CD4-positive, alpha-beta T cell treated with Interleukin-12 subunit alpha and Interleukin-12 subunit beta, for 1 hour (primary cell): ENCODE data around the gene ANKRD18B.
"Not testable (repeated sequence)": the region's sequence is repeated elsewhere in the genome, so short reads cannot be mapped to it uniquely, and the experiment has no call there.

Experiments used
- DNase-seq: peaks from one replicate; pipeline ENCODE4 v3.0.0-alpha.2; 2020

Gene ANKRD18B

DNA sequence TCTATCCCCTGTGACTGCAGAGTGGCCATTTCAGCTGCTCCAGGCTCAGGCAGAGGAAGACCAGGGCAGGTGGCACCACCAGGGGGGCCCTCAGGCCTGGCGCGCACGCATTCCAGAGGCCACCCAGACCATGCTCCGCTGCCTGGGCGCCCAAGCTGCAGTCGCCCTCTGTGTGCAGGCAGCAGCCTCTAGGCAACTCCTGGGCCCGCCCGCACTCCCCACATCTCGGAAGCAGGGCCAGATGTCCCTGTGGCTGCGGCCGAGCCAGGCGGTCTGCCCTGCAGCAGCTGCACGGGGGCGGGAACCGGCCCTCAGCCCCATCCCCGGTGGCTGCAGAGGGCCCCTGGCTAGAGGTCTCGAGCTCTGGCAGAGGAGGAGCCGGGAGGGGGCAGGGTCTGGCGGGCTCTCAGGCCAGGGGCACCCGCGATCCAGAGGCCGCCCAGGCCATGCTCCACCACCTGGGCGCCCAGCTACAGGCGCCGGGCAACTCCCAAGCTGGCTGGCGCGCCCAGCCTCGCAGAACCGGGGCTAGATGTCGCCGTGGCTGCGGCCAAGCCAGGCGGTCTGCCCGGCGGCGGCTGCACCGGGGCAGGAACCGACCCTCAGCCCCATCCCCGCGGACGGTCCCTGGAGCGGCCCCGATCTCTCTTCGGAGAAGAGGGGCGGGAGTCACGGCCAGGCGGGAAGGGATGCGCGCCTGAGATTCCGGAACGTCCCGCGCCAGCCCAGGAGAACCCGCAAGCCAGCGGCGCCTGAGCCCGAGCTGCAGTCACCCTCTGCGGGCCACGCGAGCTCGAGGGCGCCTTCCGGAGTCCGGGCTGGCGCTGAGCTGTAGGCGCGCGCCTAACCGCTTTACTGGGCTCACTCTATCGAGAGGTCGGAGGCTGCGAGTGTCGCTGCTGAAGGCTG, at the start of gene ANKRD18B:
TSS of gene ANKRD18B (plus strand) at position 855 of the 909 bp plus-strand sequence. CDS start 239 bp downstream, outside the sequence.
- peak; percentile 37 for DNase-seq

GRCh38 chr9:33475357-33475756, 48.7 kb upstream of the ANKRD18B start:
- DNase-seq, result no peak

- no peak for DNase-seq
These were observed 47.5 kb upstream of the ANKRD18B start for GRCh38 chr9:33476503-33476902.

GRCh38 chr9:33480106-33480505, 43.9 kb upstream of the ANKRD18B start:
- DNase-seq, result no peak

DNA sequence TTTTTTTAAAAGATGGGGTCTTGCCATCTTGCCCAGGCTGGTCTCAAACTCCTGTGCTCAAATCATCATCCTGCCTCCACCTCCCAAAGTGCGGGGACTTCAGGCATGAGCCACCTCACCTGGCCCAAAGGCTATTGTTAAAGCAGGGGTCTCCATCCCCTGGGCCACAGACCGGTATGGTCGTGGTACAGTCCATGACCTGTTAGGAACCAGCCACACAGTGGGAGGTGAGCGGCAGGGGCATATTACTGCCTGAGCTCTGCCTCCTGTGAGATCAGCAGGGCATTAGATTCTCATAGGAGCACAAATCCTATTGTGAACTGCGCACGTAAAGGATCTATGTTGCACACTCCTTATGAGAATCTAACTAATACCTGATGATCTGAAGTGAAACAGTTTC, 43.1 kb upstream of the ANKRD18B start:
- no peak for DNase-seq

DNA sequence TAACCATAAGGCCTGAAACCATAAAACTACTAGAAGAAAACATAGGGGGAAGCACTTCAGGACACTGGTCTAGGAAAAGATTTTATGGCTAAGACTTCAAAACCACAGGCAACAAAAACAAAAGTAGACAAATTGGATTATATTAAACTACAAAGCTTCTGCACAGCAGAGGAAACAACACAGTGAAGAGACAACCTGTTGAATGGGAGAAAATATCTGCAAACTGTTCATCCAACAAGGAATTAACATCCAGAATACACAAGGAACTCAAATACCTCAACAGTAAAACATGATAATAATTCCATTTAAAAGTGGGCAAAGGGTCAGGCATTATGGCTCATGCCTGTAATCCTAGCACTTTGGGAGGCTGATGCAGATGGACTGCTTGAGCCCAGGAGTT, 38.7 kb upstream of the ANKRD18B start:
- not testable (repeated sequence) for DNase-seq

- DNase-seq, result no peak
These were observed 35.0 kb upstream of the ANKRD18B start for GRCh38 chr9:33489066-33489465.

DNA sequence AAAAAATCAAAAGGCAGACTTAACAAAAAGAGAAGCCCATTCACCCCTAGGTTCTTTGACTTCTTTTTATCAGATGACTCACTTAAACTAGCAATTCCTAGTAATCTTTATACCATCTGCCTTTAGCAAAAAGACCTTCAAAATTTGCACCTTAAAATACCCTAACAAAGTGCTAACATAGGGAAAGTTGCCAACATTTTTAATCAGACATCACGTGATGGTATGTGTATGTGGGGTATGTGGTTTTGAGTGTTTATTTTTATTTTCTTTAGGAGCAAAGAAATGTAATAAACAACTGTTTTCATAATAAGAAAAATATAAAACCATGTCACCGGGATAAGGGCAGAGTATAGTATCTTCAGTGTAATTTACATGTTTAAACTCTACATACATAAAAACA, 30.2 kb upstream of the ANKRD18B start:
- DNase-seq, result not testable (repeated sequence)

DNA sequence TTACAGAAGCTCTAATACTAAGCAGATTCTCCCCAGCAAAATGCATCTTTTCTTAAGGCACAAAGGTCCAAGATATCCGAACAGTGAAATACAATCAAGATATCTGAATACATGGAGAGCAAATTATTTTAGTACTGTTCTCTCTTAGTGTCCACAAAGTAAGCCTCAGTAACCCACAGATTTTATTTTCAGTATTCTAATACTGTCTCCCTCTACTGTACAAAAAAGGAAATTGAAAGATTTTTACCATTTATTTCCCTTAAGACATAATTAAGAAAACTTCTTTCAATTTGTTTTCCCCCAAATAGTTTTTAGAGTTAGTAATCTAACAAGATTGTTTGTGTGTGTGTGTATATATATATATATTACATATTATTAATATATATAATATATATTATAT, 25.7 kb upstream of the ANKRD18B start:
- no peak for DNase-seq

- no peak for DNase-seq
These were observed 17.3 kb upstream of the ANKRD18B start for GRCh38 chr9:33506626-33507370.

DNA sequence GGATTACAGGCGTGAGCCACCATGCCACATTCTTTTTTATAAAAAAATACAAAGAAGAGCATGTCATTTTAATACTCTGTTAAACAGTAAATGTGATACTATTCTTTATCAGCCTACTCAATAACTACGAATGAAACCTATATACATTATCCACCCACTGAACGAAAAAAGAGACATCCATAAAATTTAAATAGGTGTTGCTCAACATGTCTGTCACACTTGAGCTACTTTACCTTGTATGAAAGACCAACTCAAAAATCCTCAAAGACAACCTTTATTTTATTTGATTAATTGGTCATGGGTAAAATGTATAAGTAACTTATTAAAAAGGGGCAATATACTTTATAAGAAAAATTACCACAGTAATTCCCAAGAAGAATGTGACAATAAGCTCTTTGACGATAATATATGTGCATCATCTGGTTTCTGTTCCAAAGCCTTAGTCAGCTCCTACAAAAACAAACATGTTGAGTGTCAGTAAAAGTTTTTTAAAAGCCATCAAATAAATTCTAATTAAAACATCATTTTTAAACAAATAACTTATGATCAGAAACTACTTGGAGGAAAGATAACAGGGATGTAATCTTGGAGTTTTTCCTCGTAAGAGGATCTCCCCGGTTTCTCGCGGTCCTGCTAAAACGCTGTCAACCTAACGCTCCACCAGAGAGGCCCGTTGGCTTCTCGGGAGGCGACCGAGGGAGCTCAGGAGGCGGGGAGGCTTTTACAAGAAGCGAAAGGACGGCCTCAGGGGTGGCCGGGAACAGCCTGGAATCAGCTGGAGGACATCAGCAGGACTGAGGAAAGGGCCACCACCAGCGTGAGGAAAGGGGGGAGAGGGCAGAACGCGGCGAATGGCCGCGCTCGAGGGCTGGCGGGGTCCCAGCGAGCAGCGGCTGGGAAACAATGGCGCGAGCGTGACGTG, 13.5 kb upstream of the ANKRD18B start:
- DNase-seq, result peak; percentile 27

- DNase-seq, result not testable (repeated sequence)
These were observed 12.9 kb upstream of the ANKRD18B start for GRCh38 chr9:33511184-33511517.

DNA sequence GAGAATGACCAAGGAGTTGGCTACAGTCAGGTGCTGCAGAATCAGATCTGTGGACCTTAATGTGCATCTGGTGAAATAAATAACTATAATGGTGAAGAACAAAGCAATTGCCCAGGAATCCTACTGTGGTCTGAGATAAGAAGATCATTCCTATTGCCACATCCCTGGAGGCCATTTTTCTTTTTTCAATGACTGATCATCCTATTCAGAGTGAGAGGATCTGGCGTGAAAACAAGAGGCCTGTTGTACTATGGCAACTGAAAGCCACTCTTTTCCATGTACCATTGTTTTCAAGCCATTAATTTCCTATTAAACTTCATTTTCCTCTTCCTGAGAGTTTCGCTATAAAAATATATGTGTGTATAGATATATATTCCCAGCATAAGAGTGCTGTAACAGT, 11.5 kb upstream of the ANKRD18B start:
- DNase-seq, result not testable (repeated sequence)

GRCh38 chr9:33515342-33515995, 8.6 kb upstream of the ANKRD18B start:
- DNase-seq, result not testable (repeated sequence)

DNA sequence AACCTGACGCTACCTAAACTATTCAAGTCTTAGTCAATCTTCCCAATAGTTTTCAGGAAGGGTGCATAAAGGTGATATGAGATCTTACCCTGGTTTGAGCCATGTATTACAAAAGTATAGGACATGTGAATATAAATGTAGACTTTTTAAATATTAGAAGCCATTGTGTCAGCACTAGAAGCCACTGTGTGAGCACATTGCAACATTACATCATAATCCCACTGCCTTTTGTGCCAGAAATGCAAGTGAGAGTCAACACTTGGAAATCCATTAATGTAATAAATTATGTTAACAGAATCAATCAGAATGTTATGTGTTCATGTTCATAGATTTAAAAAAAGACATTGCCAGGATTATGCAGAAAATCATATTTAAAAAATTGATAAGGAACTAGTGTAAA, 7.7 kb upstream of the ANKRD18B start:
- not testable (repeated sequence) for DNase-seq

DNA sequence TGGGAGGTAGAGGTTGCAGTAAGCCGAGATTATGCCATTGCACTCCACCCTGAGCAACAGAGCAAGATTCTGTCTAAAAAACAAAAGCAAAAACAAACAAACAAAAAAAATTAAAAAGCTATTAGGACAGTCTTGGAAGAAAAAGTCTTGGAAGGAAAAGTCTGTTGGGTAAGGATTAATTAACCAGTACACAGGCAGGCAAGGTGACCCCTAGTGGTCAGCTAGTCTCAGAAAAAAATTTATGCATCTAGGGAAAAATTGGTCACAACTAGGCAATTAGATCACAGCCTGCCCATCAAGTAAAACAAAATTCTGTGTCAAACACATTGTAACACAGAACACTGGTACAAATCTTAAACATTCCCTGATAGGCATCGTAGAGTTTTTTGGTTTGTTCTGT, 6.7 kb upstream of the ANKRD18B start:
- DNase-seq, result peak; percentile 25

GRCh38 chr9:33517934-33518577, 6.0 kb upstream of the ANKRD18B start:
- not testable (repeated sequence) for DNase-seq

GRCh38 chr9:33521861-33522260, 2.2 kb upstream of the ANKRD18B start:
- DNase-seq, result not testable (repeated sequence)

DNA sequence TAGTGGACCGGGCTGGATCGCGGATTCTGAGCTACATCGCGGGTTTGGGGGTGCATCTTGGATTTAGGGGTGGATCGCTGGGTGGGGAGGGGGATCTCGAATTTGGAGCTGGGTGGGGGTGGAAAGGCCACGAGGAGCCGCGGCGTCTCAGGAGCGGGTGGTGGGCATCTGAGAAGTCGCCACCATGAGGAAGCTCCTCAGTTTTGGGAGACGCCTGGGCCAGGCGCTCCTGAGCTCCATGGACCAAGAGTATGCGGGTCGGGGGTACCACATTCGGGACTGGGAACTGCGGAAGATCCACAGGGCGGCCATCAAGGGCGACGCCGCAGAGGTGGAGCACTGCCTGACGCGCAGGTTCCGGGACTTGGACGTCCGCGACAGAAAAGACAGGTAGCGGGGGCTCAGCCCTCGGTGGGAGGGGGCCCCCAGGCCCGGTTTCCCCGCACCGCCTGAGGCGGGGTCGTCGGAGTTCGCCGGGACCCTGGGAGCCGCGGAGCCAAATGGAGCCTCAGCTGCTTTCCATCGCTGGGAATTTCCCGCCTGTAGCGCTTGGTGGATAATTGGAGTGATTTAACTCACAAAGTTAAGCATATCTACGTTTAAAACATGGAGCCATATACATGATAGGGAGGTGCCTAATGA, 376 bp downstream of the ANKRD18B start:
- no peak for DNase-seq

- DNase-seq, result not testable (repeated sequence)
These were observed 4.0 kb downstream of the ANKRD18B start for GRCh38 chr9:33528069-33528468.

DNA sequence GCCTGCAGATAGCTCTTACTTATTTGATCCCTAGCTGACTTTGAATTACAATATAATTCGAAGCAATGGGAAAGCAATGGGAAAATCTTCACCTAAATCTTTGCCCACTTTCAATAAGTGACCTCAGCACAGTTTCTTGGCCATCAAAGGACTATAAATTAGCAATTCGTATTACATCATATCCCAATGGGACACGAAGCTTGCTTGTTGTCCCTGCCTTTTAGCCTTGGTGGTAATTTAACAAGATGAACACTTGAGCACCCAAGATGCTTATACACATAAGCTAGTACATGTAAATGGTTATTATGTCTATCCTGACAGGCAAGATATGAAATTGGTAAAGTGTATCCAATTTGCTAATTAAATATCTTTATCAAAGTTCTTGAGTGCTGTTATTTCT, 9.9 kb downstream of the ANKRD18B start:
- not testable (repeated sequence) for DNase-seq
